Activated CD4-positive, alpha-beta T cell treated with anti-CD3 and anti-CD28 coated beads, Interleukin-2, amount 50 U/mL, for 4 hours (primary cell): Measurements from ENCODE around the gene KDM5A.

ENCODE experiments used
- DNase-seq, 2 experiments: peaks; one replicate each; pipeline ENCODE4 v3.0.0-alpha.2; 2020

Gene KDM5A

GRCh38 chr12:271161-271560 is 118.0 kb downstream of the KDM5A start:
- no peak for DNase-seq

GRCh38 chr12:269191-269590 is 119.9 kb downstream of the KDM5A start:
- DNase-seq: no peak

- DNase-seq: no peak
Observed at GRCh38 chr12:268483-268840, 120.7 kb downstream of the KDM5A start.

GRCh38 chr12:267581-268482 is 121.3 kb downstream of the KDM5A start:
- no peak for DNase-seq

- DNase-seq: no peak
Observed at GRCh38 chr12:265096-265495, 124.0 kb downstream of the KDM5A start.

- DNase-seq: no peak
Observed at GRCh38 chr12:264269-264668, 124.9 kb downstream of the KDM5A start.

- no peak for DNase-seq
Observed at GRCh38 chr12:263574-263973, 125.5 kb downstream of the KDM5A start.

- no peak for DNase-seq
Observed at GRCh38 chr12:262817-263216, 126.3 kb downstream of the KDM5A start, which contains the start of gene SLC6A13. SLC6A13 (minus strand) TSS chr12:262836; CDS start chr12:260052, 2,784 bp downstream.

- no peak for DNase-seq
Observed at GRCh38 chr12:262113-262512, 127.0 kb downstream of the KDM5A start.

- no peak for DNase-seq
Observed at GRCh38 chr12:257521-258321, 131.4 kb downstream of the KDM5A start.

- DNase-seq: no peak
Observed at GRCh38 chr12:256958-257357, 132.2 kb downstream of the KDM5A start.

- no peak for DNase-seq
Observed at GRCh38 chr12:256225-256624, 132.9 kb downstream of the KDM5A start.

GRCh38 chr12:254912-255311 is 134.2 kb downstream of the KDM5A start:
- DNase-seq: no peak

GRCh38 chr12:254039-254438 is 135.1 kb downstream of the KDM5A start:
- DNase-seq: no peak

- DNase-seq: no peak
Observed at GRCh38 chr12:253116-253831, 135.8 kb downstream of the KDM5A start.

- DNase-seq: no peak
Observed at GRCh38 chr12:252636-253035, 136.5 kb downstream of the KDM5A start.

GRCh38 chr12:247271-247670 is 141.8 kb downstream of the KDM5A start:
- DNase-seq: no peak

- no peak for DNase-seq
Observed at GRCh38 chr12:243381-243780, 145.7 kb downstream of the KDM5A start.

GRCh38 chr12:242496-242895 is 146.6 kb downstream of the KDM5A start:
- no peak for DNase-seq

- DNase-seq: no peak
Observed at GRCh38 chr12:241266-241665, 147.9 kb downstream of the KDM5A start.

GRCh38 chr12:240566-240965 is 148.6 kb downstream of the KDM5A start:
- DNase-seq: no peak

- DNase-seq: no peak
Observed at GRCh38 chr12:238736-239398, 150.3 kb downstream of the KDM5A start.

GRCh38 chr12:238116-238515 is 151.0 kb downstream of the KDM5A start:
- no peak for DNase-seq
